ENCODE data around the gene ZNF22. TPM values are rescaled to one million over a fixed set of nuclear protein-coding genes. Genes with fewer than 3 reads are reported as not detected.
A peak's percentile ranks its signal among the peaks of the same experiment; 100 is the strongest.

Gene ZNF22
- total and polyA plus RNA-seq, 2 of the 4 experiments (the other 2 are of a cell fraction), result 10.6 to 12.4 TPM

GRCh38 chr10:44966129-44966815 is 34.5 kb upstream of the ZNF22 start (continued):
- no peak for TF ChIP-seq NFE2L2 (IDR thresholded peaks at IDR 0.05; ENCODE audit: low read depth, low read length)

- H3K9me3 ChIP-seq (ENCODE audit: control insufficient read depth, insufficient read depth, low read length), result no peaks in the 10 kb centered on the region
- peak overlapping the region; percentile 49 for H2AK9ac ChIP-seq (replicated peaks; ENCODE audit: low read depth, low read length, poor library complexity)
- no peak overlapping the region for H2BK120ac ChIP-seq (ENCODE audit: low read depth, low read length)
- no peak overlapping the region for H2AFZ ChIP-seq (replicated peaks; ENCODE audit: low read length, poor library complexity)
- H3K4me2 ChIP-seq (ENCODE audit: low read depth, low read length), result no peak overlapping the region
- dilution Hi-C loops (cut with HindIII; ENCODE audit: low sequenced_read_pairs, unreplicated experiment), result no loop called here
- H3K4me3 ChIP-seq (ENCODE audit: insufficient read depth, low read depth, low read length), result no peak overlapping the region
- no peak overlapping the region for H3K56ac ChIP-seq (ENCODE audit: extremely low read depth, insufficient read depth, low read length)
- peak overlapping the region; percentile 66; the same call in 1 of the 2 replicates for H2AK5ac ChIP-seq (ENCODE audit: low read depth, low read length)
- H2BK5ac ChIP-seq (ENCODE audit: low read depth, low read length, poor library complexity, severe bottlenecking), result no peak overlapping the region
- no peak overlapping the region for H2BK15ac ChIP-seq (ENCODE audit: low read depth, low read length)
- no peak for ATAC-seq (ENCODE audit: low read depth)
- H3K4me1 ChIP-seq (ENCODE audit: control insufficient read depth, insufficient read depth, low read length), result peaks cover 32% of the 10 kb centered on the region
- no peak overlapping the region for H3K14ac ChIP-seq (replicated peaks; ENCODE audit: low read depth, low read length)
- 0 out of 2 replicates have a peak overlapping the region, but pooled peaks have one; percentile 13 for H4K91ac ChIP-seq (ENCODE audit: insufficient read depth, low read depth, low read length)
- H3K4ac ChIP-seq (ENCODE audit: low read depth, low read length), result peak overlapping the region; percentile 28
- intact Hi-C loops (cut with micrococcal nuclease), result no loop called here
- WGBS, 2 experiments (ENCODE audit: extremely low coverage in 2 of 2, insufficient read length in 1 of 2), result 91% methylated on average over 5 of the region's 8 CpGs; no CpG with 5 or more reads in 1 of the 2 experiments
- H3K23ac ChIP-seq (ENCODE audit: low read depth, low read length), result no peak overlapping the region
- peaks cover 10% of the 10 kb centered on the region; the same call in 1 of the 2 replicates for H3K36me3 ChIP-seq (ENCODE audit: control insufficient read depth, insufficient read depth, low read length)
- no peaks in the 10 kb centered on the region for H4K20me1 ChIP-seq (ENCODE audit: insufficient read depth, low read length)
- ChIA-PET CTCF (interaction anchor here (0.6 kb wide), 1 partner anchor 380 kb away, joined by 3 read pairs; no protein-coding TSS in a partner anchor), POLR2A (ENCODE audit: unreplicated experiment) (no interaction called here)
- H4K8ac ChIP-seq (ENCODE audit: low read depth in 2 of 2, low read length in 2 of 2), result peak overlapping the region in 1 of 2 experiments; percentile 38; a peak in 2 of 4 replicates
- no peak for DNase-seq
- TF ChIP-seq FOS (IDR thresholded peaks at IDR 0.05; ENCODE audit: low read depth, low read length) (no peak), CTCF (conservative IDR thresholded peaks at IDR 0.05; ENCODE audit: low read depth, low read length) (peak; percentile 17; the same call in 1 of the 2 replicates)
- H3K27ac ChIP-seq (ENCODE audit: insufficient read depth, low read length), result no peak overlapping the region
- no peak overlapping the region for H4K5ac ChIP-seq (ENCODE audit: low read depth, low read length)
- peaks cover 0 to 12% of the 10 kb centered on the region in 2 experiments; a peak in 1 of 4 replicates for H3K79me1 ChIP-seq (ENCODE audit: low read depth in 1 of 2, low read length in 2 of 2)
- no TSS peak for BruUV-seq (replicated peaks)
- H2BK20ac ChIP-seq (ENCODE audit: low read depth, low read length), result 0 out of 2 replicates have a peak overlapping the region, but pooled peaks have one; percentile 36
- H3K9me1 ChIP-seq (ENCODE audit: insufficient read depth, low read length), result peaks cover 11% of the 10 kb centered on the region
- no peaks in the 10 kb centered on the region for H3K27me3 ChIP-seq (ENCODE audit: control insufficient read depth, insufficient read depth, low read length)
- H3K18ac ChIP-seq (ENCODE audit: low read depth, low read length), result no peak overlapping the region
- no peak overlapping the region for H3K9ac ChIP-seq (ENCODE audit: low read depth, low read length)
- in situ Hi-C loops (cut with MboI; ENCODE audit: low sequenced_read_pairs), result no loop called here
Observed at GRCh38 chr10:44966816-44967509, 33.8 kb upstream of the ZNF22 start.

Measured in IMR-90 (cell line).